SK-N-SH treated with all-trans-retinoic acid at 6 μM for 48 hours (cell line): Measurements from ENCODE around the gene HSPA4.

Source experiments
- ISL1 ChIP-seq: fragments of 250-450 bp; sonication (Bioruptor Pico); IDR thresholded peaks from 2 replicates; pipeline ENCODE4 v2.1.2; 2022; ENCODE audit warnings: mild to moderate bottlenecking, moderate library complexity
- RARB ChIP-seq: fragments of 250-450 bp; sonication (Bioruptor Pico); IDR thresholded peaks from 2 replicates; pipeline ENCODE4 v1.8.0; 2021; ENCODE audit warnings: mild to moderate bottlenecking, moderate library complexity
- TCF4 ChIP-seq: fragments of 250-450 bp; sonication (Bioruptor Pico); IDR thresholded peaks from 2 replicates; pipeline ENCODE4 v1.8.0; 2021; ENCODE audit warnings: mild to moderate bottlenecking, moderate library complexity, borderline replicate concordance
- TOX ChIP-seq: fragments of 250-450 bp; sonication (Bioruptor Pico); IDR thresholded peaks from 2 replicates; pipeline ENCODE4 v1.8.0; 2021; ENCODE audit warnings: mild to moderate bottlenecking, moderate library complexity, borderline replicate concordance
- ZFP3 ChIP-seq: fragments of 250-450 bp; sonication (Bioruptor Pico); IDR thresholded peaks from 2 replicates; pipeline ENCODE4 v1.5.0; 2020; ENCODE audit warnings: mild to moderate bottlenecking, moderate library complexity
- ZNF565 ChIP-seq: fragments of 450-650 bp; formaldehyde crosslinking; conservative IDR thresholded peaks from 2 replicates; pipeline ENCODE4 v1.5.0; 2020; ENCODE audit warnings: low read depth, mild to moderate bottlenecking, moderate library complexity
- ZNF70 ChIP-seq: fragments of 450-650 bp; formaldehyde crosslinking; IDR thresholded peaks from 2 replicates; pipeline ENCODE4 v1.5.0; 2020; ENCODE audit warnings: mild to moderate bottlenecking, moderate library complexity
- TF ChIP-seq, protein P1 (sequence below): fragments of 250-450 bp; sonication (Bioruptor Pico); IDR thresholded peaks from 2 replicates; pipeline ENCODE4 v1.8.0; 2020; ENCODE audit warnings: mild to moderate bottlenecking, moderate library complexity, borderline replicate concordance
- TF ChIP-seq, protein P2 (sequence below): fragments of 250-450 bp; sonication (Bioruptor Pico); IDR thresholded peaks from 2 replicates; pipeline ENCODE4 v1.5.1; 2021; ENCODE audit warnings: mild to moderate bottlenecking, moderate library complexity

DNA sequence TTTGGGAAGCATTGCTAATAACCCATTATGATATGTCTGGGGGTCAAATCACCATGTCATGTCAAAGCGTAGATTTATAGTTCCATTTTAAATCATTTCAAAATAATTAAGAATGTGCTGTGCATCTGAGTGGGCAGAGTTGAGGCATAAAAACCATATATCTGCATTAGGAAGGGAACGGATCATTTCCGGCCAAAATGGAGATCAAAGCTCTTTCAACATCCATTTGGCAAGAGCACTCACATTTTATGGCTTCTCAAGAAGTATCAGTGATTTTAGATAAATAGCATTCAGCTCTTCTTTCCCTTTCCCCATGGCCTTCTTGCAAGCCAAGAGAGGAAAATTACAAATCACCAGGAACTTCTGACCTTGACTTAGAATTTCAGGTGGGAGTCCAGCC, 89.9 kb downstream of the HSPA4 start:
- TF ChIP-seq RARB (CRISPR knock-in tag) (no peak), ISL1 (no peak), ZNF70 (no peak), ZNF565 (CRISPR knock-in tag) (no peak), TOX (CRISPR knock-in tag) (no peak), TCF4 (CRISPR knock-in tag) (no peak), ZFP3 (CRISPR knock-in tag) (no peak)
- TF ChIP-seq, protein P1, sequence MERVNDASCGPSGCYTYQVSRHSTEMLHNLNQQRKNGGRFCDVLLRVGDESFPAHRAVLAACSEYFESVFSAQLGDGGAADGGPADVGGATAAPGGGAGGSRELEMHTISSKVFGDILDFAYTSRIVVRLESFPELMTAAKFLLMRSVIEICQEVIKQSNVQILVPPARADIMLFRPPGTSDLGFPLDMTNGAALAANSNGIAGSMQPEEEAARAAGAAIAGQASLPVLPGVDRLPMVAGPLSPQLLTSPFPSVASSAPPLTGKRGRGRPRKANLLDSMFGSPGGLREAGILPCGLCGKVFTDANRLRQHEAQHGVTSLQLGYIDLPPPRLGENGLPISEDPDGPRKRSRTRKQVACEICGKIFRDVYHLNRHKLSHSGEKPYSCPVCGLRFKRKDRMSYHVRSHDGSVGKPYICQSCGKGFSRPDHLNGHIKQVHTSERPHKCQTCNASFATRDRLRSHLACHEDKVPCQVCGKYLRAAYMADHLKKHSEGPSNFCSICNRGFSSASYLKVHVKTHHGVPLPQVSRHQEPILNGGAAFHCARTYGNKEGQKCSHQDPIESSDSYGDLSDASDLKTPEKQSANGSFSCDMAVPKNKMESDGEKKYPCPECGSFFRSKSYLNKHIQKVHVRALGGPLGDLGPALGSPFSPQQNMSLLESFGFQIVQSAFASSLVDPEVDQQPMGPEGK: no peak
- TF ChIP-seq, protein P2, sequence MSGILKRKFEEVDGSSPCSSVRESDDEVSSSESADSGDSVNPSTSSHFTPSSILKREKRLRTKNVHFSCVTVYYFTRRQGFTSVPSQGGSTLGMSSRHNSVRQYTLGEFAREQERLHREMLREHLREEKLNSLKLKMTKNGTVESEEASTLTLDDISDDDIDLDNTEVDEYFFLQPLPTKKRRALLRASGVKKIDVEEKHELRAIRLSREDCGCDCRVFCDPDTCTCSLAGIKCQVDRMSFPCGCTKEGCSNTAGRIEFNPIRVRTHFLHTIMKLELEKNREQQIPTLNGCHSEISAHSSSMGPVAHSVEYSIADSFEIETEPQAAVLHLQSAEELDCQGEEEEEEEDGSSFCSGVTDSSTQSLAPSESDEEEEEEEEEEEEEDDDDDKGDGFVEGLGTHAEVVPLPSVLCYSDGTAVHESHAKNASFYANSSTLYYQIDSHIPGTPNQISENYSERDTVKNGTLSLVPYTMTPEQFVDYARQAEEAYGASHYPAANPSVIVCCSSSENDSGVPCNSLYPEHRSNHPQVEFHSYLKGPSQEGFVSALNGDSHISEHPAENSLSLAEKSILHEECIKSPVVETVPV: no peak
